ENCODE data around the gene AUTS2.

The AUTS2 gene

GRCh38 chr7:69893906-69894305 lies 295.6 kb downstream of the AUTS2 start:
- no peak for DNase-seq (ENCODE audit: low spot score)

- DNase-seq (ENCODE audit: low spot score) = no peak
Measured at GRCh38 chr7:69895446-69895845, 297.2 kb downstream of the AUTS2 start.

- no peak for DNase-seq (ENCODE audit: low spot score)
Measured at GRCh38 chr7:69896121-69896520, 297.8 kb downstream of the AUTS2 start.

GRCh38 chr7:69898189-69898588 lies 299.9 kb downstream of the AUTS2 start:
- no peak for DNase-seq (ENCODE audit: low spot score)

- DNase-seq (ENCODE audit: low spot score) = no peak
Measured at GRCh38 chr7:69903410-69903809, 305.1 kb downstream of the AUTS2 start.

- no peak for DNase-seq (ENCODE audit: low spot score)
Measured at GRCh38 chr7:69906283-69906995, 308.2 kb downstream of the AUTS2 start.

- DNase-seq (ENCODE audit: low spot score) = no peak
Measured at GRCh38 chr7:69907720-69908119, 309.4 kb downstream of the AUTS2 start.

- no peak for DNase-seq (ENCODE audit: low spot score)
Measured at GRCh38 chr7:69908454-69908853, 310.2 kb downstream of the AUTS2 start.

- no peak for DNase-seq (ENCODE audit: low spot score)
Measured at GRCh38 chr7:69910150-69910549, 311.9 kb downstream of the AUTS2 start.

GRCh38 chr7:69911337-69911736 lies 313.1 kb downstream of the AUTS2 start:
- DNase-seq (ENCODE audit: low spot score) = no peak

- DNase-seq (ENCODE audit: low spot score) = no peak
Measured at GRCh38 chr7:69912141-69912540, 313.9 kb downstream of the AUTS2 start.

- no peak for DNase-seq (ENCODE audit: low spot score)
Measured at GRCh38 chr7:69912846-69913245, 314.6 kb downstream of the AUTS2 start.

GRCh38 chr7:69919426-69920111 lies 321.3 kb downstream of the AUTS2 start:
- DNase-seq (ENCODE audit: low spot score) = no peak

- DNase-seq (ENCODE audit: low spot score) = no peak
Measured at GRCh38 chr7:69920797-69921196, 322.5 kb downstream of the AUTS2 start.

GRCh38 chr7:69922026-69922803 lies 323.9 kb downstream of the AUTS2 start:
- DNase-seq (ENCODE audit: low spot score) = no peak

- no peak for DNase-seq (ENCODE audit: low spot score)
Measured at GRCh38 chr7:69927461-69927860, 329.2 kb downstream of the AUTS2 start.

GRCh38 chr7:69928621-69929020 lies 330.3 kb downstream of the AUTS2 start:
- DNase-seq (ENCODE audit: low spot score) = no peak

GRCh38 chr7:69929622-69930021 lies 331.3 kb downstream of the AUTS2 start:
- no peak for DNase-seq (ENCODE audit: low spot score)

GRCh38 chr7:69932034-69932628 lies 333.9 kb downstream of the AUTS2 start:
- no peak for DNase-seq (ENCODE audit: low spot score)

- no peak for DNase-seq (ENCODE audit: low spot score)
Measured at GRCh38 chr7:69934144-69934903, 336.0 kb downstream of the AUTS2 start.

- no peak for DNase-seq (ENCODE audit: low spot score)
Measured at GRCh38 chr7:69935107-69935506, 336.8 kb downstream of the AUTS2 start.

GRCh38 chr7:69937097-69937496 lies 338.8 kb downstream of the AUTS2 start:
- no peak for DNase-seq (ENCODE audit: low spot score)
